ENCODE data around the gene SHC2.
A peak's percentile ranks its signal among the peaks of the same experiment; 100 is the strongest.

The SHC2 gene

GRCh38 chr19:384799-385169 is 76.0 kb downstream of the SHC2 start:
- intact Hi-C loops (cut with DNase I) = loop anchor here (5.0 kb wide), 1 partner anchor 123 kb away; the partner anchor contains the start of gene TPGS1
- peak in 3 of 10 donors; percentile 35 to 62 (median 47) for DNase-seq

DNA sequence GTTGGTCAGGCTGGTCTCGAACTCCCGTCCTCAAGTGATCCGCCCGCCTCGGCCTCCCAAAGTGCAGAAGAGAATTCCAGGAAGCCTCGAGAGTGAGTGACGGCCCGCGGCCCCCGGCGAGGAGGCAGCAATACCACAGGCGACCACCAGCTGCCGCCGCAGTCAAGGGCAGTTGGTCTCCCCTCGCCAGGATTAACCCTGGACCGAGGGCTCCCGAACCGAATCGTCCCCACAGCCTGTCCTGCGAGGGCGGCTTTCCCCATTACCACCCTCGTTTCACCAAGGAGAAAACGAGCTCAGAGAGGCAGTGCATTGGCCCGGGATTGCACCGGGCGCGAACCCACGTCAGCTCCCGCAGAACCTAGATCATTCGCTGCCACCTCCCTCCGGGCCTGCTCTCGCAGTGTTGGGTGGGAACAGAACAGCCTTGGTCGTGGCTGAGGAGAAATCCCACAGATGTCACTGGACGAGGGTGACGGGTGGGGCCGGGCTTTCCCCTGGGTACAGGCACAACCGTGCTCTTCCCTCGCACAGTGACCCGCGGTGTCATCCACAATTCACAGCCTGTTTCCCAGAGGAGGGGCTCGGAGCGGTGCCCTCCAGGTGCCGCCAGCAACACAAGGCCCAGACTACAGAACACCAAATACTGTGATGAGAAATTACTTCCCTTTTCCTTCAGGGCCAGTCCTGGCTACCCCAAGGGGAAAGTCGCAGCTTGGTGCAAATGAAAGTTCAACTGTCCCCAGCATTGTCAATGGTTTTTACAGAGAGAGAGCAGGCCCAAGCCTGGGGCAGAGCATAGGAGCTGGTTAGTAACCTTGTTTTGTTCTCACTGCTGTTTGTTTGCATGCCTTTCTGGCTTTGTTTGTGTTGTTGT is 76.7 kb downstream of the SHC2 start:
- intact Hi-C loops (cut with DNase I) = loop anchor here (5.0 kb wide), 1 partner anchor 123 kb away; the partner anchor contains the start of gene TPGS1
- peak in 6 of 10 donors; percentile 34 to 90 (median 58) for DNase-seq

DNA sequence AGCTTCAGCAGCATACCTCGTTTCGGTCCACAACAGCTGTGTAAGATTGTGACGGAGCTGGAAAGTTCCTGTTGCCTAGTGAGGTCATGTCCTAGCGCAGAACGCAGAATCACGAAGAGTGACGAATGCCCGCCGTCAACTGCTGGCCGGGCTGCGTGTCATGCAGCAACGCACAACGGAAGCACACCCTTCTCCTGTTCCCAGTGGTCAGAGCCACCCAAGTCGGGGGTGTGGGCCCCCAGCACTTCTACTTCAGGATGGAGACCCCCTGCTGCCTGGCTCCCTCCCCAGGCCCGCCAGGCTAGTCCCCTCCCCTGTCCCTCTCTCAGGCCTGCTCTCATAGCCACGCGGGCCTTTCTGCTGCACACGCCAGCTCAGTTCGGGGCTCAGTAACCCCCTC is 77.8 kb downstream of the SHC2 start:
- intact Hi-C loops (cut with DNase I) = loop anchor here (5.0 kb wide), 1 partner anchor 124 kb away; the partner anchor contains the start of gene TPGS1

DNA sequence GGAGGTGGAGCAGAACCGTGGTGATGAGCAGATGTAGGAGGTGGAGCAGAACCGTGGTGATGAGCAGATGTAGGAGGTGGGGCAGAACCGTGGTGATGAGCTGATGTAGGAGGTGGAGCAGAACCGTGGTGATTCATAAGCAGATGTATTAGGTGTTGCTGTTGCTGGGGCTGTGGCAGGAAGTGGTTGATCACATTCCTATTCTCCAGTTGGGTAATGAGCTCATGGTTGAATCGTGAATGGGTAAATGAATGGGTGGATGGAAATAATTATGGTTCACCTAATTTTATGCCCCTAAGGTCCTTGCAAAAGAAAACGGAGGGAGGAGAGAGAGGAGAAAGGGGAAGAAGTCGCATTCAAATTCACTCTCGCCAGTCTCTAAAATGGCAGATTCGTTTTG is 78.3 kb downstream of the SHC2 start:
- peak in 1 of 10 donors; percentile 16 for DNase-seq
- intact Hi-C loops (cut with DNase I) = loop anchor here (5.0 kb wide), 1 partner anchor 125 kb away; the partner anchor contains the start of gene TPGS1

More for the DNA sequence above, 77.8 kb downstream of the SHC2 start:
- peak in 3 of 10 donors; percentile 39 to 78 (median 47) for DNase-seq

- intact Hi-C loops (cut with DNase I) = loop anchor here (5.0 kb wide), 1 partner anchor 125 kb away; the partner anchor contains the start of gene TPGS1
- DNase-seq = peak in 3 of 10 donors; percentile 14 to 43 (median 37)
These were observed 78.9 kb downstream of the SHC2 start for GRCh38 chr19:381901-382300.

- intact Hi-C loops (cut with DNase I) = loop anchor here (5.0 kb wide), 1 partner anchor 127 kb away; the partner anchor contains the start of gene TPGS1
These were observed 80.1 kb downstream of the SHC2 start for GRCh38 chr19:380618-381219.

GRCh38 chr19:379796-380195 is 81.0 kb downstream of the SHC2 start:
- intact Hi-C loops (cut with DNase I) = loop anchor here (5.0 kb wide), 1 partner anchor 128 kb away; the partner anchor contains the start of gene TPGS1
- peak in 2 of 10 donors; percentile 45 to 63 for DNase-seq

More at GRCh38 chr19:380618-381219, 80.1 kb downstream of the SHC2 start:
- DNase-seq = peak in 2 of 10 donors; percentile 14 to 54

GRCh38 chr19:378706-379105 is 82.1 kb downstream of the SHC2 start:
- DNase-seq = peak in 3 of 10 donors; percentile 64 to 73 (median 67)
- intact Hi-C loops (cut with DNase I) = no loop called here

DNA sequence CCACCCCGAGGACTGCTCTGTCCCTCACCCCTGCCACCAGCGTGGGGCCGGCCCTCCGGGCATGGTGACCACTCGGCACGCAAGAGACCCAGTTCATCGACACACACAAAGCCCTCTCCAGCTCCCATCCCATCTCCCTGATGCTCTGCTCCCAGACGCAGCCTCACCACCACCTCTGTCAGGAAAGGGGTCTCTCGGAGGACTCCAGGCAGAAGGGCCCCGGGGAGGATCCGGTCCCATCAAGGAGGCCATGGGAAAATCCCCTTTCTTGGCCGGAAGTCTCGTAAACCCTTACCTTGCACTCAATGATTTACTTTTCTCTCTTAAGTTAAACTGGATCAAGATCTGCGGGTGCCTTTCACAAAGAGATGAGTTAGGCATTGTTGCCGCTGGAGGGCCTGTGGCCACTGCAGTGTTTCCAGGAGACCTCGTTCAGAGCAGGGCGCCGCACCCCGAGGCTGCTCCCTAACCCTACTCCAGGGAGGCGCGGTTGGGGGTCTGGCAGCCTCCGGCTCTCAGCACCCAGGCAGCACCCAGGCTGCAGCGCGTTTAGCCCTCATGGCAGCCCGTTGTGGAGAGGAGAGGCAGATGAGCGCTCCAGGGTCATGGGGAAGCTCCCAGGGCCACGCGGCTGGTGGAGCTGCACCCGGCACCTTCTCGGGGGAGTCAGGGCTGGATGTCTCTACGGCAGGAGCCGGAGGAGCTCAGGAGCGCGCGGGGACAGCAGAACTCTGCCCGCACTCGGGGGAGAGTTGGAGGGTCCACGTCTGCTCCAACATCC is 82.8 kb downstream of the SHC2 start:
- DNase-seq = peak in 3 of 10 donors; percentile 54 to 81 (median 62)
- intact Hi-C loops (cut with DNase I) = no loop called here

DNA sequence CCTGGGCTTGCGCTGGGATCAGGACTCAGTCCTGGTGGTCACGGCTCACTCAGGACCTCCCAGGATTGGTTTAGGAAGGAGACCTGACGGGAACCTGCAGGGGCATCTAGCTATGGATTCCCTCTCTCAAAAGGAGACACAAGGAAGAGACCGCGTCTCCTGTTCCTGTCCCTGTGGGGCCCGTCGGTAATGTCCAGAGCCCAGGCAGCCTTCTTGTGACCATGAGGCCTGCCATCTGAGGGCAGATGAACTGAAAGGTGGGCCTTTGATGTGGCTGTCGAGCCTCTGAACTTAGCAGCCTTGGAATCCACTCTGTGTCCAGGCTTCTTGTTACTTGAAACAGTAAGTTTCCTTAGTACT is 84.7 kb downstream of the SHC2 start:
- peak in 1 of 10 donors; percentile 25 for DNase-seq
- intact Hi-C loops (cut with DNase I) = no loop called here

DNA sequence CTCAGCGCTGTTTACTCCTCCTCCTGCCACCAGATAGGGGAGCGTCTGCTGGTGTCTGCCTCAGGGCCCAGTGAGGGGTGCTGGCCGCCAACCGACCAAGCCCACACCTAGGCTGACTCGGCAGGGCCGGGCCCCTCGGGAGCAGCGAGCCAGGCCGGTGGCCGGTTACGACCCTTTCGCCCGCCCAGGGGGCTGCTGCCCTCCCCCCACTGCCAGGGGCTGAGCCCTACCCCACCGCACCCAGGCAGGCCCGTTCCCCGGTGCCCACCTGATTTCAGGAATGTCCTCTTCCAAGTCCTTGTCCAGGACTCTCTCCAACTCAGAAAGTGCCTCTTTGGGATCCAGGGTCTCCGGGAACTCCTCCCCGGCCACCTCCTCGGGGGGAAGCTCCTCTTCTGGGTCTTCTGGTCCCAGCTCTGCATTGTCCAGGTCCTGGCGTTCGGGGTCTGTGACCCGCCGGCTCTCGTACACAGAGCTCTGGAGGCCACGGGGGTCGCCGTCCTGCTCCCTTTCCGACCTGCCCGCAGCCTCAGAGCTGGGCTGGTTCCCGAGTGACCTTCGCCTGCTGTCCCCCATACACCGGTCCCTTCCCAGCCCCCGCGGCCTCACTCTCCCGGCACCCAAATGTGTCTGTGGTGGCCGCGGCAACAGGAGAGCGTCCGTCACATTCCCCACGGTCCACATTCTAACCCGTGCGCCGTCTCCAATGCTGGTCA is 85.3 kb downstream of the SHC2 start:
- intact Hi-C loops (cut with DNase I) = no loop called here
- peak in 3 of 10 donors; percentile 46 to 62 (median 61) for DNase-seq

- peak in 3 of 10 donors; percentile 59 to 72 (median 68) for DNase-seq
- intact Hi-C loops (cut with DNase I) = no loop called here
These were observed 86.0 kb downstream of the SHC2 start for GRCh38 chr19:374886-375235.

- peak in 3 of 10 donors; percentile 78 to 88 (median 80) for DNase-seq
- intact Hi-C loops (cut with DNase I) = no loop called here
These were observed 86.5 kb downstream of the SHC2 start for GRCh38 chr19:374183-374885.

DNA sequence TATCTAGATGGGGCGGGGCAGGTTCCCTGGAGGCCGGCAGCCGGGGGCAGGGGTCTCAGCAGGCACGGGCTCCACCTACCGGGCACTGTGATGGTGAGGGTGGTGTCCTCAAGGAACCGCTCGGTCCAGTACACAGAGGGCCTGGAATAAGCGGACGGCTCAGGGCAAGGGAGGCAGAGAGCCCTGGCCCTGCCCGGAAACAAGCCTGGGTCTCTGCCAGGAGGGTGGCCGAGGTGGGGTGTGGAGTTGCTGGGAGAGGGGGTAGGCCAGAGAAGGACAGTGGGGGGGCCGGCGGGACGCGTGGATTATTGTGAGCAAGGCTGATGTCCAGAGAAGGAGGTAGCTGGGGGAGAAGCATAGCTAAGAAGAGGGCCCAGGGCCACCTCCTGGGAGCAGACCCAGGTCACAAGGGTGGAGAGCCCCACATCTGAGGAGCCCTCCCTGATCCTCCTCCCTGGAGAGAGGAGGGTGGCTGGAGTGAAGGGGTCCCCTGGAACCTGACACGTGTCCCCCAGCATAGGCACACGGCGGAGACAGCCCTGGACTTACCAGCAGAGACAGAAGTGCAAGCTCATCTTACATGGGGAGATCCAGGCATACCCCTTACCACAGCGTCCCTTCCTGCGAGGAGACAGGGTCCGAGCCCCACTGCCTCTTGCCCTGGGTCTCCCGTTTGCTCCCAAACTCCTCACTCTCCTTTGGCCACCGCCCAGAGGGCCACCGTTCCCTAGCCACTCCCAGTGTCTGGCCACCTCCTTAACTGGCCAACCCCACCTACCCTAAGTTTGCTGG is 87.2 kb downstream of the SHC2 start:
- peak in 2 of 10 donors; percentile 54 to 75 for DNase-seq
- intact Hi-C loops (cut with DNase I) = no loop called here

DNA sequence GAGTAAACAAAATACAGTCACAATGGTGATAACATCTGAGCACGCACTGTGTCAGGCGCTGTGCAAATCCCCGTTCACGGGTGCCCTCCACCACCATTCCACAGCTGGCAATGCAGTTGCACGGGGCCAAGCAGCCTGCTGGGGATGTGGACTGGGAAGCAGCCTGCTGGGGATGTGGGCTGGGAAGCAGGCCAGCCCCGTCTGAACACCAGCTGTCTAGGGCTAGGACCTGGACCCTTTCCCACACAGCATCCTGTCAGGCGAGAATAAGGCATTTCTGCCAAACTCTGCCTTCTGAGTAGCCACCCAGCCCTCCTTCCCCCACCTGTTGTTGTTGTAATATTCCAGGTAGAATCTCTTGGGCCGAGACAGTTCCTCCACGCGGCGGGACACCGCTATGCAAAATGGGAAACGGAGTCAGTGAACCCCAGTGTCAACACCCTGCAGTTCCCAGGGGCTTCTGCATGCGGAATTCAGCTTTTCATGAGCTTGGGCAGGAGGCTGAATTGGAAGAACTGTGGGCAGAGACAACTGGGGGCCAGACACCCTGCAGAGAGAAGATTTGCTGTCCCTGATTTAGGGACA is 88.4 kb downstream of the SHC2 start:
- intact Hi-C loops (cut with DNase I) = no loop called here
- peak in 6 of 10 donors; percentile 36 to 90 (median 48) for DNase-seq

DNA sequence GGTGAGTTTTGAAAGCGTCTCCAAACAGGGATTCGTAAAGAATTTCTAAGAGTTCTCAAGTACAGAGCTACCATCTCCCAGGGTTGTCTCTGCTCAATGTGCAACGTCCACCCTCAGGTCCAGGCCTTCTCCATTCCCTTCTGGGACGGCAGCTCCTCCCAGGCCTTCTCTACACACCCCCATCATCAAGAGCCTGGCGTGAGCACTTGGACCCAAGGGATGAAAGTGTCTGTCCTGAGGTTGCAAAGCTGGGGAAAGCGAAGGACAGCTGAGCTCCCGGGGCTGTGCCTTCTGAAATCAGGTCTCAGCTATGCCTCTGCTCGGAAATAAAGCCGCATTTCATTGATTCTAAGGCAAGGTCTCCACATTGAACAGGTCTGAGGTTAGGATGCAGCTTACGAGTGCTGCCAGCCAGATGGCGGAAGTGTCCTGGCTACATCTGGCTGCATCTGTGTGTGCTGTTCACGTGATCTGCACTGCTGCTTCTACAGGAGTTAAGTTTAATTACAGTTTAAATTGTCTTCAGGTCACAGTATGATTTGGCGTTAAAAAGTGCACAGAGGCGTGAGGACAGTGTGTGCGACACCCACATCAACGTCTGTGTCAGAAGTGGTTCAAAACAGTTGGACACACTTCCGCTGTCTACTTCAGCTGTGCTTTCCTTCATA is 89.2 kb downstream of the SHC2 start:
- intact Hi-C loops (cut with DNase I) = no loop called here
- DNase-seq = peak in 1 of 10 donors; percentile 74

GRCh38 chr19:370641-371330 is 90.0 kb downstream of the SHC2 start:
- DNase-seq = peak in 1 of 10 donors; percentile 62
- intact Hi-C loops (cut with DNase I) = no loop called here

All from posterior cingulate gyrus (tissue), 11 donors.